NCI-H1048 (cell line): ENCODE data around the gene RUNX2.

Source experiments
- DNase-seq: peaks from one replicate; lab custom pipeline; 2025; lab: John Stamatoyannopoulos, UW

Gene RUNX2

GRCh38 chr6:45518013-45518720 is 190.0 kb downstream of the RUNX2 start:
- DNase-seq: no peak

- DNase-seq: no peak
Measured at GRCh38 chr6:45521226-45521625, 193.1 kb downstream of the RUNX2 start.

GRCh38 chr6:45522486-45522885 is 194.4 kb downstream of the RUNX2 start:
- no peak for DNase-seq

GRCh38 chr6:45527210-45527609 is 199.1 kb downstream of the RUNX2 start:
- DNase-seq: no peak

- no peak for DNase-seq
Measured at GRCh38 chr6:45531999-45532595, 204.0 kb downstream of the RUNX2 start.

GRCh38 chr6:45532721-45533210 is 204.6 kb downstream of the RUNX2 start:
- no peak for DNase-seq

GRCh38 chr6:45533386-45533785 is 205.3 kb downstream of the RUNX2 start:
- DNase-seq: no peak

GRCh38 chr6:45535933-45536332 is 207.8 kb downstream of the RUNX2 start:
- no peak for DNase-seq

GRCh38 chr6:45537539-45537938 is 209.4 kb downstream of the RUNX2 start:
- DNase-seq: no peak

- DNase-seq: no peak
Measured at GRCh38 chr6:45538641-45539547, 210.8 kb downstream of the RUNX2 start.

GRCh38 chr6:45540375-45540920 is 212.3 kb downstream of the RUNX2 start:
- no peak for DNase-seq

- DNase-seq: no peak
Measured at GRCh38 chr6:45541934-45542333, 213.8 kb downstream of the RUNX2 start.

GRCh38 chr6:45543298-45544235 is 215.4 kb downstream of the RUNX2 start:
- DNase-seq: no peak

GRCh38 chr6:45545416-45545815 is 217.3 kb downstream of the RUNX2 start:
- no peak for DNase-seq

GRCh38 chr6:45548657-45549515 is 220.8 kb downstream of the RUNX2 start:
- peak; percentile 15 for DNase-seq

- DNase-seq: no peak
Measured at GRCh38 chr6:45552536-45552935, 224.4 kb downstream of the RUNX2 start.

- no peak for DNase-seq
Measured at GRCh38 chr6:45553730-45554344, 225.7 kb downstream of the RUNX2 start.

- DNase-seq: no peak
Measured at GRCh38 chr6:45554591-45554990, 226.5 kb downstream of the RUNX2 start.

- no peak for DNase-seq
Measured at GRCh38 chr6:45555981-45556771, 228.0 kb downstream of the RUNX2 start.
